Activated CD4-positive, alpha-beta T cell treated with anti-CD3 and anti-CD28 coated beads, Interleukin-2, amount 10 ng/mL, durations not matched to agents 7 days and 5 days (primary cell): ENCODE results near the gene JOSD2. TPM values are rescaled to one million over a fixed set of nuclear protein-coding genes. Genes with fewer than 3 reads are reported as not detected.
"Not testable (repeated sequence)": the region's sequence is repeated elsewhere in the genome, so short reads cannot be mapped to it uniquely, and the experiment has no call there.

ENCODE experiments used
- CTCF ChIA-PET: fragments of 350-600 bp; sonication (Branson Sonifier 250); formaldehyde crosslinking; loops from one replicate; lab custom pipeline; 2021; ENCODE audit warnings: antibody characterized with exemption; lab: Charles Lee
- POLR2A ChIA-PET: fragments of 350-600 bp; sonication (Branson Sonifier 250); formaldehyde crosslinking; loops from one replicate; lab custom pipeline; 2021; ENCODE audit warnings: antibody characterized with exemption; lab: Charles Lee
- DNase-seq: peaks from one replicate; pipeline ENCODE4 v3.0.0-alpha.2; 2020
- H3K27ac Mint-ChIP-seq: one replicate; pipeline ENCODE4 v1.8.0; 2021; ENCODE audit warnings: mild to moderate bottlenecking, moderate library complexity, mixed read lengths
- H3K27me3 Mint-ChIP-seq: one replicate; pipeline ENCODE4 v1.8.0; 2021; ENCODE audit warnings: mixed read lengths
- H3K36me3 Mint-ChIP-seq: one replicate; pipeline ENCODE4 v1.8.0; 2021; ENCODE audit warnings: low read depth, mixed read lengths
- H3K4me1 Mint-ChIP-seq: one replicate; pipeline ENCODE4 v1.8.0; 2021; ENCODE audit warnings: mixed read lengths
- H3K4me3 Mint-ChIP-seq: one replicate; pipeline ENCODE4 v1.8.0; 2021; ENCODE audit warnings: mild to moderate bottlenecking, moderate library complexity, mixed read lengths
- H3K9me3 Mint-ChIP-seq: one replicate; pipeline ENCODE4 v1.8.0; 2021; ENCODE audit warnings: mixed read lengths
- total RNA-seq, 2 experiments: library from RNA; stranded (reverse); gene quantifications; one replicate each; pipeline ENCODE4 v1.2.3, GENCODE V29; 2021

Gene JOSD2
- total RNA-seq, 2 experiments from 2014 or later, result 35.7 to 42.0 TPM

GRCh38 chr19:50480281-50481111, 30.5 kb downstream of the JOSD2 start:
- ChIA-PET CTCF (no interaction called here), POLR2A (no interaction called here)
- no peak overlapping the region for H3K27ac Mint-ChIP-seq
- H3K27me3 Mint-ChIP-seq, result peaks cover 2% of the 10 kb centered on the region
- H3K4me1 Mint-ChIP-seq, result peaks cover 18% of the 10 kb centered on the region
- no peaks in the 10 kb centered on the region for H3K9me3 Mint-ChIP-seq
- H3K4me3 Mint-ChIP-seq, result no peak overlapping the region
- DNase-seq, result no peak
- H3K36me3 Mint-ChIP-seq, result peaks cover 33% of the 10 kb centered on the region

GRCh38 chr19:50479761-50480251, 31.2 kb downstream of the JOSD2 start:
- ChIA-PET CTCF (interaction anchor here (0.9 to 2.0 kb wide), 4 partner anchors 17 to 123 kb away, joined by 4 to 8 read pairs (median 6); no protein-coding TSS in a partner anchor), POLR2A (no interaction called here)
- no peaks in the 10 kb centered on the region for H3K9me3 Mint-ChIP-seq
- peaks cover 18% of the 10 kb centered on the region for H3K4me1 Mint-ChIP-seq
- peaks cover 29% of the 10 kb centered on the region for H3K36me3 Mint-ChIP-seq
- no peak overlapping the region for H3K4me3 Mint-ChIP-seq
- H3K27me3 Mint-ChIP-seq, result peaks cover 2% of the 10 kb centered on the region
- no peak for DNase-seq
- H3K27ac Mint-ChIP-seq, result no peak overlapping the region

GRCh38 chr19:50478901-50479715, 31.9 kb downstream of the JOSD2 start:
- no peak for DNase-seq
- Mint-ChIP-seq H3K36me3 (peaks cover 29% of the 10 kb centered on the region), H3K27ac (no peak overlapping the region), H3K9me3 (no peaks in the 10 kb centered on the region), H3K27me3 (peaks cover 2% of the 10 kb centered on the region), H3K4me3 (no peak overlapping the region), H3K4me1 (peaks cover 18% of the 10 kb centered on the region)
- POLR2A ChIA-PET, result no interaction called here
- CTCF ChIA-PET, result interaction anchor here (0.6 to 2.0 kb wide), 5 partner anchors 16 to 1285 kb away, joined by 4 to 8 read pairs (median 5); no protein-coding TSS in a partner anchor

- H3K36me3 Mint-ChIP-seq, result peaks cover 23% of the 10 kb centered on the region
- peak overlapping the region; percentile 99 for H3K4me3 Mint-ChIP-seq
- CTCF ChIA-PET, result interaction anchor here (0.6 to 2.0 kb wide), 3 partner anchors 55 to 110 kb away, joined by 3 to 8 read pairs (median 4); no protein-coding TSS in a partner anchor
- H3K27me3 Mint-ChIP-seq, result peaks cover 2% of the 10 kb centered on the region
- no peaks in the 10 kb centered on the region for H3K9me3 Mint-ChIP-seq
- DNase-seq, result no peak
- H3K27ac Mint-ChIP-seq, result peak overlapping the region; percentile 96
- H3K4me1 Mint-ChIP-seq, result peaks cover 18% of the 10 kb centered on the region
- POLR2A ChIA-PET, result no interaction called here
Measured at GRCh38 chr19:50477751-50478515, 33.1 kb downstream of the JOSD2 start.

- peaks cover 18% of the 10 kb centered on the region for H3K4me1 Mint-ChIP-seq
- CTCF ChIA-PET, result no interaction called here
- H3K36me3 Mint-ChIP-seq, result peaks cover 23% of the 10 kb centered on the region
- H3K9me3 Mint-ChIP-seq, result no peaks in the 10 kb centered on the region
- H3K27ac Mint-ChIP-seq, result peak overlapping the region; percentile 96
- H3K4me3 Mint-ChIP-seq, result peak overlapping the region; percentile 99
- no peak for DNase-seq
- peaks cover 2% of the 10 kb centered on the region for H3K27me3 Mint-ChIP-seq
- POLR2A ChIA-PET, result no interaction called here
Measured at GRCh38 chr19:50476907-50477238, 34.1 kb downstream of the JOSD2 start.

- H3K4me1 Mint-ChIP-seq, result peaks cover 18% of the 10 kb centered on the region
- peak within 1 kb of the TSS; percentile 96 for H3K27ac Mint-ChIP-seq
- CTCF ChIA-PET, result interaction anchor here (1.5 kb wide), 1 partner anchor 119 kb away, joined by 4 read pairs; no protein-coding TSS in a partner anchor
- peak; percentile 94 for DNase-seq
- POLR2A ChIA-PET, result no interaction called here
- peak within 1 kb of the TSS; percentile 99 for H3K4me3 Mint-ChIP-seq
- peaks cover 2% of the 10 kb centered on the region for H3K27me3 Mint-ChIP-seq
- peaks cover 23% of the 10 kb centered on the region for H3K36me3 Mint-ChIP-seq
- H3K9me3 Mint-ChIP-seq, result no peaks in the 10 kb centered on the region
Measured at GRCh38 chr19:50476224-50476906, 34.6 kb downstream of the JOSD2 start, which contains the start of the genes EMC10 and GARIN5A. Gene EMC10, plus strand, starts transcription at chr19:50476507. Its CDS starts 38 bp downstream, at chr19:50476545. Gene GARIN5A, minus strand, starts transcription at chr19:50476848. Its CDS starts 460 bp downstream, at chr19:50476388.

- DNase-seq, result no peak
- Mint-ChIP-seq H3K27ac (peak overlapping the region; percentile 96), H3K36me3 (peaks cover 17% of the 10 kb centered on the region), H3K4me3 (peak overlapping the region; percentile 99), H3K9me3 (no peaks in the 10 kb centered on the region), H3K27me3 (peaks cover 2% of the 10 kb centered on the region), H3K4me1 (peaks cover 18% of the 10 kb centered on the region)
- POLR2A ChIA-PET, result no interaction called here
- CTCF ChIA-PET, result interaction anchor here (1.5 kb wide), 1 partner anchor 119 kb away, joined by 4 read pairs; no protein-coding TSS in a partner anchor
Measured at GRCh38 chr19:50475736-50476223, 35.2 kb downstream of the JOSD2 start.

GRCh38 chr19:50475101-50475568, 35.9 kb downstream of the JOSD2 start:
- Mint-ChIP-seq H3K4me1 (peaks cover 18% of the 10 kb centered on the region), H3K36me3 (peaks cover 17% of the 10 kb centered on the region), H3K9me3 (no peaks in the 10 kb centered on the region), H3K27ac (peak overlapping the region; percentile 96), H3K27me3 (peaks cover 2% of the 10 kb centered on the region), H3K4me3 (peak overlapping the region; percentile 99)
- ChIA-PET CTCF (interaction anchor here (1.5 to 1.7 kb wide), 3 partner anchors 15 to 118 kb away, joined by 3 to 5 read pairs (median 4); no protein-coding TSS in a partner anchor), POLR2A (interaction anchor here (0.7 kb wide), 1 partner anchor 118 kb away, joined by 4 read pairs; no protein-coding TSS in a partner anchor)
- no peak for DNase-seq

GRCh38 chr19:50473336-50473735, 37.7 kb downstream of the JOSD2 start:
- DNase-seq, H3K27ac Mint-ChIP-seq, H3K27me3 Mint-ChIP-seq, H3K4me3 Mint-ChIP-seq, POLR2A ChIA-PET, H3K9me3 Mint-ChIP-seq: not testable (repeated sequence)
- H3K4me1 Mint-ChIP-seq, result peaks cover 18% of the 10 kb centered on the region
- peaks cover 11% of the 10 kb centered on the region for H3K36me3 Mint-ChIP-seq
- CTCF ChIA-PET, result interaction anchor here (0.7 to 1.7 kb wide), 3 partner anchors 10 to 136 kb away, joined by 3 to 5 read pairs (median 3); no protein-coding TSS in a partner anchor

- H3K9me3 Mint-ChIP-seq, result no peaks in the 10 kb centered on the region
- no peak for DNase-seq
- H3K27ac Mint-ChIP-seq, result no peak overlapping the region
- H3K4me3 Mint-ChIP-seq, result no peak overlapping the region
- no peaks in the 10 kb centered on the region for H3K4me1 Mint-ChIP-seq
- ChIA-PET CTCF (interaction anchor here (1.8 to 2.8 kb wide), 2 partner anchors 8 to 15 kb away, joined by 6 to 7 read pairs; no protein-coding TSS in a partner anchor), POLR2A (no interaction called here)
- peaks cover 2% of the 10 kb centered on the region for H3K27me3 Mint-ChIP-seq
- no peaks in the 10 kb centered on the region for H3K36me3 Mint-ChIP-seq
Measured at GRCh38 chr19:50468818-50469217, 42.2 kb downstream of the JOSD2 start.

GRCh38 chr19:50467566-50467965, 43.4 kb downstream of the JOSD2 start:
- ChIA-PET POLR2A (no interaction called here), CTCF (no interaction called here)
- H3K36me3 Mint-ChIP-seq, result no peaks in the 10 kb centered on the region
- no peak overlapping the region for H3K4me3 Mint-ChIP-seq
- no peak overlapping the region for H3K27ac Mint-ChIP-seq
- peaks cover 2% of the 10 kb centered on the region for H3K27me3 Mint-ChIP-seq
- DNase-seq, result no peak
- no peaks in the 10 kb centered on the region for H3K4me1 Mint-ChIP-seq
- H3K9me3 Mint-ChIP-seq, result no peaks in the 10 kb centered on the region
